DMS53 (cell line): Measurements from ENCODE around the gene ECHDC3.
"Not testable (repeated sequence)": the region's sequence is repeated elsewhere in the genome, so short reads cannot be mapped to it uniquely, and the experiment has no call there.

Experiments
- DNase-seq: peaks from one replicate; lab custom pipeline; 2025; lab: John Stamatoyannopoulos, UW

Gene ECHDC3

GRCh38 chr10:11715815-11716494 lies 26.2 kb upstream of the ECHDC3 start:
- DNase-seq = peak; percentile 86

GRCh38 chr10:11716686-11717085 lies 25.5 kb upstream of the ECHDC3 start:
- peak; percentile 50 for DNase-seq

GRCh38 chr10:11719496-11720259 lies 22.5 kb upstream of the ECHDC3 start:
- DNase-seq = no peak

GRCh38 chr10:11720260-11720741 lies 21.9 kb upstream of the ECHDC3 start:
- no peak for DNase-seq

GRCh38 chr10:11721806-11722205 lies 20.4 kb upstream of the ECHDC3 start:
- DNase-seq = no peak

- no peak for DNase-seq
These were observed 18.8 kb upstream of the ECHDC3 start for GRCh38 chr10:11723359-11723758.

GRCh38 chr10:11724938-11725776 lies 17.0 kb upstream of the ECHDC3 start:
- peak; percentile 87 for DNase-seq

- peak; percentile 76 for DNase-seq
These were observed 16.3 kb upstream of the ECHDC3 start for GRCh38 chr10:11725912-11726311.

GRCh38 chr10:11727563-11727962 lies 14.6 kb upstream of the ECHDC3 start:
- DNase-seq = no peak

GRCh38 chr10:11728353-11728752 lies 13.8 kb upstream of the ECHDC3 start:
- no peak for DNase-seq

- DNase-seq = no peak
These were observed 12.3 kb upstream of the ECHDC3 start for GRCh38 chr10:11729790-11730315.

GRCh38 chr10:11730779-11731178 lies 11.4 kb upstream of the ECHDC3 start:
- DNase-seq = no peak

GRCh38 chr10:11736767-11737166 lies 5.4 kb upstream of the ECHDC3 start:
- DNase-seq = not testable (repeated sequence)

- peak; percentile 83 for DNase-seq
These were observed 4.7 kb upstream of the ECHDC3 start for GRCh38 chr10:11737258-11738032.

- no peak for DNase-seq
These were observed 1.3 kb upstream of the ECHDC3 start for GRCh38 chr10:11740907-11741306.

- DNase-seq = no peak
These were observed 574 bp upstream of the ECHDC3 start for GRCh38 chr10:11741608-11742007.

GRCh38 chr10:11742779-11743298 lies 657 bp downstream of the ECHDC3 start:
- DNase-seq = no peak

- DNase-seq = no peak
These were observed 1.5 kb downstream of the ECHDC3 start for GRCh38 chr10:11743461-11744338.

GRCh38 chr10:11745045-11745444 lies 2.9 kb downstream of the ECHDC3 start:
- DNase-seq = no peak

GRCh38 chr10:11746883-11747539 lies 4.8 kb downstream of the ECHDC3 start:
- no peak for DNase-seq
